Breast epithelium (tissue), 4 donors: ENCODE measurements around the gene ADA. TPM values are rescaled to one million over a fixed set of nuclear protein-coding genes. Genes with fewer than 3 reads are reported as not detected.
"Not testable (repeated sequence)": the region's sequence is repeated elsewhere in the genome, so short reads cannot be mapped to it uniquely, and the experiment has no call there.

Source experiments
- DNase-seq, 2 donors: peaks; one replicate each; pipeline ENCODE4 v3.0.0-alpha.2; 2019; ENCODE audit warnings: low spot score in 2 of 2
- H3K27ac ChIP-seq, 2 donors: fragments of 200-600 bp; sonication (generic) in 1 of 2; one replicate each; pipeline ENCODE4 v1.5.1; 2016 to 2019; ENCODE audit warnings: mild to moderate bottlenecking in 1 of 2
- H3K27me3 ChIP-seq, 2 donors: fragments of 200-600 bp; sonication (generic) in 1 of 2; one replicate each; pipeline versions ENCODE4 v1.5.1 to v1.6.0; 2017 to 2019; ENCODE audit warnings: control low read depth in 1 of 2, mild to moderate bottlenecking in 1 of 2
- H3K36me3 ChIP-seq: fragments of 200-600 bp; one replicate; pipeline ENCODE4 v1.5.1; 2019
- H3K4me1 ChIP-seq, 2 donors: fragments of 200-600 bp; sonication (generic); one replicate each; pipeline ENCODE4 v1.5.1; 2016 to 2019; ENCODE audit warnings: control low read depth in 1 of 2
- H3K4me3 ChIP-seq, 3 donors: fragments of 200-600 bp; sonication (generic); 1 replicate in 2 of 3; 2 replicates in 1 of 3; pipeline ENCODE4 v1.5.1; 2016 to 2019; ENCODE audit warnings: mild to moderate bottlenecking in 3 of 3, moderate library complexity in 2 of 3
- H3K9me3 ChIP-seq, 2 donors: fragments of 200-600 bp; sonication (generic) in 1 of 2; one replicate each; pipeline ENCODE4 v1.5.1; 2016 to 2019; ENCODE audit warnings: control low read depth in 1 of 2
- CTCF ChIP-seq, 3 donors: fragments of 450-650 bp; IDR thresholded peaks; one replicate each; pipeline ENCODE4 v1.5.1; 2016 to 2017; ENCODE audit warnings: antibody characterized with exemption in 3 of 3, mild to moderate bottlenecking in 3 of 3, moderate library complexity in 3 of 3
- POLR2A ChIP-seq: fragments of 450-650 bp; IDR thresholded peaks from one replicate; pipeline ENCODE4 v1.6.1; 2016; ENCODE audit warnings: antibody characterized with exemption, mild to moderate bottlenecking, moderate library complexity
- POLR2AphosphoS5 ChIP-seq, 3 donors: sonication (generic); formaldehyde crosslinking; IDR thresholded peaks; one replicate each; pipeline ENCODE4 v1.6.1; 2017; ENCODE audit warnings: antibody characterized with exemption in 3 of 3
- intact Hi-C: fragments of 100-400 bp; cut with DNase I; formaldehyde crosslinking; loops from one replicate; pipeline ENCODE4 v1.15.1; 2023; ENCODE audit warnings: low total_unique reads
- total RNA-seq, 3 donors: library from RNA; depleted of rRNA; stranded (reverse); fragments of >200 nt; gene quantifications; one replicate each; pipeline ENCODE4 v1.1.0, GENCODE V29; 2016

ADA gene
- total RNA-seq, 3 donors from 2014 or later, result 5.7 to 46.2 (median 11.5) TPM

- Histone ChIP-seq H3K36me3 (no peaks in the 10 kb centered on the region), H3K9me3 (no peaks in the 10 kb centered on the region), H3K27me3 (no peaks in the 10 kb centered on the region), H3K4me3 (no peak overlapping the region), H3K4me1 (no peaks in the 10 kb centered on the region), H3K27ac (no peak overlapping the region)
- no peak for TF ChIP-seq CTCF (IDR thresholded peaks at IDR 0.05)
- TF ChIP-seq POLR2A, result no peak
- TF ChIP-seq POLR2AphosphoS5 (IDR thresholded peaks at IDR 0.05), result no peak
- no peak for DNase-seq
- intact Hi-C loops, result no loop called here
Measured at GRCh38 chr20:44592366-44592765, 59.1 kb downstream of the ADA start.

- TF ChIP-seq POLR2AphosphoS5 (IDR thresholded peaks at IDR 0.05), result no peak
- no peak for TF ChIP-seq CTCF (IDR thresholded peaks at IDR 0.05)
- no peak for TF ChIP-seq POLR2A
- intact Hi-C loops, result no loop called here
- H3K27ac ChIP-seq, result no peak overlapping the region
- no peaks in the 10 kb centered on the region for H3K27me3 ChIP-seq
- DNase-seq, result no peak
- H3K4me3 ChIP-seq, result no peak overlapping the region
- no peaks in the 10 kb centered on the region for H3K36me3 ChIP-seq
- H3K4me1 ChIP-seq, result no peaks in the 10 kb centered on the region
- no peaks in the 10 kb centered on the region for H3K9me3 ChIP-seq
Measured at GRCh38 chr20:44590980-44591778, 60.3 kb downstream of the ADA start.

GRCh38 chr20:44589537-44589936, 62.0 kb downstream of the ADA start:
- Histone ChIP-seq H3K9me3 (no peaks in the 10 kb centered on the region), H3K27ac (no peak overlapping the region), H3K27me3 (no peaks in the 10 kb centered on the region), H3K36me3 (no peaks in the 10 kb centered on the region), H3K4me3 (no peak overlapping the region), H3K4me1 (no peaks in the 10 kb centered on the region)
- intact Hi-C loops, result no loop called here
- TF ChIP-seq POLR2A (no peak), CTCF (IDR thresholded peaks at IDR 0.05) (no peak), POLR2AphosphoS5 (IDR thresholded peaks at IDR 0.05) (no peak)
- DNase-seq, result no peak

- H3K27me3 ChIP-seq, H3K27ac ChIP-seq, H3K4me3 ChIP-seq, H3K9me3 ChIP-seq, intact Hi-C loops, H3K36me3 ChIP-seq, DNase-seq, H3K4me1 ChIP-seq: not testable (repeated sequence)
Measured at GRCh38 chr20:44588321-44588720, 63.2 kb downstream of the ADA start.

- H3K27ac ChIP-seq, result peak overlapping the region in 1 of 2 donors; percentile 19
- H3K4me3 ChIP-seq, result no peak overlapping the region
- no peaks in the 10 kb centered on the region for H3K27me3 ChIP-seq
- TF ChIP-seq CTCF (IDR thresholded peaks at IDR 0.05) (no peak), POLR2AphosphoS5 (IDR thresholded peaks at IDR 0.05) (no peak), POLR2A (no peak)
- H3K9me3 ChIP-seq, result no peaks in the 10 kb centered on the region
- intact Hi-C loops, result no loop called here
- H3K4me1 ChIP-seq, result no peaks in the 10 kb centered on the region
- H3K36me3 ChIP-seq, result no peaks in the 10 kb centered on the region
- DNase-seq, result no peak
Measured at GRCh38 chr20:44587035-44587980, 64.2 kb downstream of the ADA start.
